Measurements from ENCODE around the gene S100B. TPM values are rescaled to one million over a fixed set of nuclear protein-coding genes. Genes with fewer than 3 reads are reported as not detected.

The S100B gene
- total RNA-seq, 1 donor from 2014 or later = 0.62 TPM

DNA sequence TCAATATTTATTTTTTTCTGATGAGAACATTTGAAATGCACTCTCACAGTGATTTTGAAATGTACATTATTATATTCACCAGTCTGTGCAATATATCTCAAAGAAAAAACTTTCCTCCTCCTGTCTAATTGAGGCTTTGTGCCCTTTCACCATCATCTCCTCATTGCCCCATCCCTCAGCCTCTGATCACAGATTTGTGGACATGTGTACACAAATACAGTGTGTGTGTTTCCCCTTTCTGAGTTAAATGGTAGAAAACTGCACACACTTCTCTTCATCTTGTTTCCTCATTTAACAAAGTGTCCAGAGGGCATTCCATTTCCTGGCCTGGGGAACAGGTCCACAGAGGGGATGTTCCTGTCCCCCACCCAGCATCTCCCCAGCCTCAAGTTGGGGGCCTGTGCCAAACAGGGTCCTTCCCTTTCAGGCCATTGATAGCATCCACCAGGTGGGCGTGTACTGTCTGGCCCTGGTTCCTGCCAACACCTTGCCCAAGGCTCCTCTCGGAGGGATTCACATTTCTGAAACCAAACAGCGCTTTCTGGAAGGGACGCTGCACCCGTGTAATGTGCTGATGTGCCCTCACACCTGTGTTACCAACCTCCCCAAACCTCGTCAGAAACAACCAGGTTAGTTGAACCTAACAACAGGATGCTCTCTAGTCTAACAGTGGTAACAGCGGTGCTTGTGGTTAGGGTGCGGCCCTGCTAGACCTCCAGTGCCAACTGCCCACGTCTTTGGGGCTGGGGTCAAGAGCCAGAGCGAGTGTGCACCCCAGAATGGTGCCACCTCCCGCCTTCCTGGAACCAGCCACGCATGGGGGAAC is 54.6 kb downstream of the S100B start:
- no peak for DNase-seq (ENCODE audit: low spot score)
- intact Hi-C loops (cut with DNase I) = no loop called here

DNA sequence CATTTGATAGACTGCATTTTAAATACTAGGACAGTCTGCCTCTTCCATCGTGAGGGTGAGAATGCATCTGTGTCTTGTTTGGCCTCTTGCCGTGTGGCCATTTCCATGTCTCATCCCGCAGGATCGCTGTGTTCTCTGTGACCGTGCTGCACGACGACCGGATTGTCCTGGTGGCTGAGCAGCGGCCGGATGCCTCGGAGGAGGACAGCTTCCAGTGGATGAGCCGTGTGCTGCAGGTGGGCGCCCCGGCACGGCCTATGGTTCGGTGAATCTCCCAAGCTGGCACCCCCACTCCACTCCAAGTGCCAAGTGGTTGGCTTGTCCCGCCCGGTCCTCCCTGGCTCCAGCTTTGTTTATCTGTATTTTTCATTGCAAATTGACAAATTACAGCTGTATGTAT is 55.2 kb downstream of the S100B start:
- intact Hi-C loops (cut with DNase I) = no loop called here
- no peak for DNase-seq (ENCODE audit: low spot score)

Other genes starting within 250 kb of the S100B start
- 38.9 TPM for gene DIP2A, start 146.2 kb downstream of the S100B start, total RNA-seq
- gene PRMT2, start 30.6 kb upstream of the S100B start, total RNA-seq = 76.5 TPM

All from cardiac septum (tissue), 1 donor.